Femur (tissue), 1 donor: ENCODE results near the gene TGIF1.
"Not testable (repeated sequence)": the region's sequence is repeated elsewhere in the genome, so short reads cannot be mapped to it uniquely, and the experiment has no call there.

Source experiments
- DNase-seq: peaks from one replicate; pipeline ENCODE4 v3.0.0-alpha.2; 2017

The TGIF1 gene

DNA sequence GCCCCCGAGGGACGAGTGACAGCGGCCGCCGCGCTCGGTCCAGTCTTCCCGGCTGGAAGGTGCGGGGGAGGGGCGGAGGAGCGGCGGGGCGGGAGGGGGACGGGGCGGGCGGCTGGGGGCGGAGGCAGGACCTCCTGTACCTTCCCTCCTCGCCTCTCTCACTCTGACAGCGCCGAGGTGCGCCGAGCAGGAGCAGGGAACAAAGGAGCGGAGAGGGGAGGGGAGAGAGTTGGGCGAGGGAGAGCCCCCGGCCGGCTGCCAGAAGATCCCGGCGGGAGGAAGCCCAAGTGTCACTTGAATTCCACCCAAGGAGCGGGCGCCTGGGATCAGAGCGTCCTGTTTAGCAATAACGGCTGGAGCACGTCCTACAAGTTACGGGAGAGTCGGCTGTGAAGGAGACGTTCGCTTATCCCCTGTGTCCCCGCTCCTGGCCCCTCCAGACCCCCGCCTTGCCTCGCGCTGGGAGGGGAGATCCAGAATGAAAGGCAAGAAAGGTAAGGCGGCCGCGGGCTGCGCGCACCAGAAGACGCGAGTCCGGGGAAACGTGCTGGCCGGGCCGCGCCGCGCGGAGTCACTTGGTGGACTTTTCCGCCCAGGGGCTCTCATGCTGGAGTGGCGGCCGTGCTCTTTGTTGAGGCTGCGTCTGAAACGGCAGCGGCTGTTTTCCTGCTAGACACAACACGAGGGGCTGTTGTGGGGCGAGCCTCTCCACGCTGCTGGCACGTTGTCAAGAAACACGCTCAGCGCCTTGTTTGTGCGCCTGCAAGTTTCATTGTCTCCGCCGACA, at the start of gene TGIF1:
Gene TGIF1 (plus strand): TSS at position 161 of the 787 bp plus-strand sequence. CDS start 318 bp downstream, at position 479.
- DNase-seq = peak; percentile 88

DNA sequence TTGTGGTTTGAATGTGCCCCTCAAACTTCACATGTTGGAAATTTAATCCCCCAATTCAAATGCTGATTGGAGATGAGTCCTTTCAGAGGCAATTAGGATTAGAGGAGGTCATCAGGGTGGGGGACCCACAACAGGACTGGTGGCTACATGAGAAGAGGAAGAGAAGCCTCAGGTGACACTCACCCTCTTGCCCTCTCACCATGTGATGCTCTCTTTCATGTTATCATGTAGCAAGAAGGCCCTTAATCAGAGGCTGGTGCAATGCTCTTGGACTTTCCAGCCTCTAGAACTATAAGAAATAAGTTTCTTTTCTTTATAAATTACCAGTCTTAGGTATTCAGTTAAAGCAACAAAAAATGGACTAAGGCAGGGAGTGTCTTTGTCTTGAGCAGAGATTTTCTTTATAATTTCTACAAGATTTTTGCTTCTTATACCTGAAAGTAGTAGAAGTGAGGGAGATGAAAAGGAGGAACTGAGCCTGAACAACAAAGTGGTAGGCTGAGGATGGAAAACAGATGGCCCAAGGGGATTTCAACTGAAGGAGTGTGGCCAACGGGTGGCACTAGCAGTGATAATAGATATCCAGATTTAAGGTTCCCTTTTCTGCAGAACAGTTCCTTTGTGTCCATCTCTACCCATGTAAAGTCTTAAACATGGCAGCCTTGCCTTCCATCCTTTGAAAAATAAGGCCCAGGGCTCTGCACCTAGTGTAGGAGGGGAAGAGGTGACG, 49.2 kb upstream of the TGIF1 start:
- no peak for DNase-seq

DNA sequence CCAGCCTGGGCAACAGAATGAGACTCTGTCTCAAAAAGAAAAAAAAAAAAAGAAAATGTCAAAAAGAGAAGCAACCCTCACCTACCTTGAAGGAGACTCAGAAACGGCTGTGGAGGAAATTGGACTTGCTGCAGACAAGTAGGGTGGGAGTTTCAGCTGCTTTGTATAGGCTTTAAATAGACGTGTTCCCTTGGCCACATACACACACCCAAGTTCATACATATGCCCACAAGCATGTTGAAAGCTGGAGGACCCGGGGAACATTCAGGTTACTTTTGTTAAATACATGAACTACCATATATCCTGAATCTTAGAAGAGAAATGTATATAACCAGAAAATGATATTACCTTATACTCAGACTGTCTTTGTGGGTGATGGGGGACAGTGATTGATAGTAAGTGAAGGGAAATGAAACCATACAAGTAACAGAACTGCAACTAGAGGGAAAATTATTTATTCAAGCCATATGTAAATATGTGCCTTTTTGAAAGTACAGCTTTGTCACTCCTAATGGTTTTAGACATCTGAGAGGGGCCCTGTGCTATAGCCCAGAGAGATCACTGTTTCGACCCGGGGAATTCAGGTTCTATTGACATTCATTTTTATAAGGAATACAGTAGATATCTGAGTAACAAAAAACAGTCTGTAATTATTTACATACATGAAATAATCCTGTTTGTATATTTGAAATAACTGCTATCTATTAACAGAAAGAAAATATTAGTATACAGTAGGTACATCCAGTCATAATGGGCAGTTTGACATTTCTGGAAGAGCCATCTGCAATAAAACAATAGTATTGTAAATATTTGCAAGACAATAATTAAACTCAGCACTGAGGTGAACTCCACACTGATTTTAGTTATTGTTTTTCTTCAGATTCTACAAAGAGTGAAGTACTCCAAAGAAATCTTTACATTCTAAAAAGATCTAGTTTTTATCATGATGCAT, 48.0 kb upstream of the TGIF1 start:
- DNase-seq = no peak

DNA sequence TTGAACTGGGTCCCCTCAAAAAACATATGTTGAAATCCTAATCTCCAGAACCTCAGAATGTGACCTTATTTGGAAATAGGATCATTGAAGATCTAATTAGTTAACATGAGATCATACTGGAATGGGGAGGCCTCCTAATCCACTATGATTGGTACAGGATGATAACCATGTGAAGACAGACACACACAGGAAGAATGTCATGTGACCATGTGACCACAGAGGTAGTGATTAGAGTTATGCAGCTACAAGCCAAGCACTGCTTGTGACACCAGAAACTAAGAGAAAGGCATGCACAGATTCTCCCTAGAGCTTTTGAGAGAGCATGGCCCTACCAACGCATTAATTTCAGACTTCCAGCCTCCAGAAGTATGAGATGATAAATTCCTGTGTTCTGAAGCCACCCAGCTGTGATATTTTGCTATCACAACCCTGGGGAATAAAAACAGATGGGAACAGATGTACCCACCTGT, 47.0 kb upstream of the TGIF1 start:
- no peak for DNase-seq

DNA sequence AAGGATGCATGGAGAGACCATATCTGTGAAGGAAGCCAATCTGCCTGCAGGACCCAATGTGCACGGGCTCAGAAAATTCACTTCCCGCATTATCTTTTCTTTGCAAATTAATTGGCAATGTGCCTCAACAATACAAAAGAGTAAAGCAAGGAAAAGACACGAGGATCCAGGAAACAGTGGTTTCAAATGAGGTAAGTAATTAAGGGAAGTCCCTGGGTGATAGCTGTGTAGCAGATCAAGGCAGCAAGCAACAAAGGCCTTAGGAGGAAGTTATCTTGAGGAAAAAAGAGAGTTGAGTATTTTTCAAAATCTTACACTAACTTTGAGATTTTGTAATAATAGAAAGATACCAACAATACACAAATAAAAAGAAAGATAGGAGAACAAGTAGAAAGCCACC, 44.3 kb upstream of the TGIF1 start:
- DNase-seq = no peak

DNA sequence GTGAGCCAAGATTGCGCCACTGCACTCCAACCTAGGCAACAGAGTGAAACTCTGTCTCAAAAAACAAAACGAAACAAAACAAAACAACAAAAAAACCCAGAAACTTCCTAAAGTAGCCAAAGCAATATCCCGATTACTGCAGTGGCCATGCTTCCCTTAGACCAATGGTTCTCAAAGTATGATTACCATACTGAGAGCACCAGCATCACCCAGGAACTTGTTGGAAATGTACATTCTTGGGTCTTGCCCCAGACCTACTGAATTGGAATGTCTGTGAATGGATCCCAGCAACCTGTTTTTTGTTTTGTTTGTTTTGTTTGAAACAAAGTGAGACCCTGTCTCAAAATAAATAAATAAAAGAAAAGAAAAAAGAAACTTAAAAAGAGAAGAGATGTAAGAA, 41.9 kb upstream of the TGIF1 start:
- no peak for DNase-seq

DNA sequence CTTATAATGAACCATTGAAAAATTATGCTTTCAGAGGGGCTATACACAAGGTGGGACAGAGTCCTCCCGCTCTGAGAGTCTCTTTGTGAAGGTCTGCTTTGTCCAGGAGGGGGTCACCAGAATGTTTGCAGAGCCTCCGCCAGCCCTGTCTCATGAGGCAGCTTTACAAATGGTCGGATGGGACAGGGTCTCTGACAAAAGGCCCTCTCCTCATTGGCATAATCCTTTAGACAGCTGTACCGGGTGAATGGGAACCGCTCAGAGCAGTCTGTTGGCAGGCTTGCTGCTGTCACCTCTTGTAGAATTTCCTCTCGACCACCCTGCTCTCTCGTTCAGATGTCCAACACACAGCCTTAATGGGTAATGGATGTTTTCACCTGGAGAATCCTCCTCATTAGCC, 40.2 kb upstream of the TGIF1 start:
- no peak for DNase-seq

DNA sequence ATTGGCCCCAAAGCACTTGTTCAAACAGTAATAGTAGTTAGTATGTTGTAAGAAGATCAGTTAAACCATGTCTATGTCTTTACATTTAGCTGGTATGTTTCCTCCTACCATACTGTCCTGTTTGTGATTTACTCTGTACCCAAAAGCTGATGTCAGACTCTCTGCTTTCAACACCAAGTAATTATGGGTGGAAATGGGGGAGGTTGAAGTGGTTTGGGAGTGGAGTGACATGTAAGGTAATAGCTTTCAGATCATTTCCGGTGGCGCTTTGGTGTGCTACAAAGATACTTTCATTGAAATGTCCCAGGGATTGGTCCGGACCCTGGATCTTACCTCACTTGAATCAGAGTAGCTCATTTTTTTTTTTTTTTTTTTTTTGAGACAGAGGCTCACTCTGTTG, 39.7 kb upstream of the TGIF1 start:
- no peak for DNase-seq

DNA sequence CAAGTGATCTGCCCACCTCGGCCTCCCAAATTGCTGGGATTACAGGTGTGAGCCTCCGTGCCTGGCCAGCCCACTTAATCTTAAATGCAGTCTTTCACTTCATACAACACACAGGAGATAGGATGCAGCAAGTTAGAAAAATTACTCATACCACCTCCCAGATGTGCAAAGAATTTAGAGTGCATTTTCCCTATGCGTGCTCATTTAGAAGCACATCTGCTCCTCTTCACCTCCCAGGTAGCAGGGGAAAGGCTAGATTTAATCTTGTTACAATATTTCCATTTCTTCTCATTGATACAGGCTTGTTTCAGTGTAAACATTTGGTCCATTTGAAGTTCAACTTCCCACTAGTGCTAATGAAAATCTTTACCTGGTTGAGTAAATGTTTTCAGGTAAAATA, 39.1 kb upstream of the TGIF1 start:
- not testable (repeated sequence) for DNase-seq

DNA sequence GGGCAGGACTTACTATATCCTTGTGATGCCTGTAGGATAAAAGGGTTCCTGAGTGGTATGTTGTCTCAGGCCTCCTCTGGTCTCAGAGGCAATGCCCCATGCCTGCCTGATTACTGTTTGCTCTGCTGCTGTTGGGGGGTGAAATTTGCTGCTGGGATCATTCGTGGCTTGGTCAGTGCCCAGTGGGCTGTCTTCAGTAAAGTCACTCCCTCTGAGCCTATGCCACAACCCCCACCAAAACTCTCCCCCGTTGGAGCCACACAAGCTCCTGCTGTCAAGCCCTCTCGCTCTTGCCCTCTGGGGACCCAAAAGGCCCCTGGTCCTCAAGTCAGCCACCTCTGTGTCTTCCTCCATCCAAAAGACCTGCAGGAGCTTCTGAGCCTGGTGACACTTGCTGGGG, 38.6 kb upstream of the TGIF1 start:
- DNase-seq = no peak

DNA sequence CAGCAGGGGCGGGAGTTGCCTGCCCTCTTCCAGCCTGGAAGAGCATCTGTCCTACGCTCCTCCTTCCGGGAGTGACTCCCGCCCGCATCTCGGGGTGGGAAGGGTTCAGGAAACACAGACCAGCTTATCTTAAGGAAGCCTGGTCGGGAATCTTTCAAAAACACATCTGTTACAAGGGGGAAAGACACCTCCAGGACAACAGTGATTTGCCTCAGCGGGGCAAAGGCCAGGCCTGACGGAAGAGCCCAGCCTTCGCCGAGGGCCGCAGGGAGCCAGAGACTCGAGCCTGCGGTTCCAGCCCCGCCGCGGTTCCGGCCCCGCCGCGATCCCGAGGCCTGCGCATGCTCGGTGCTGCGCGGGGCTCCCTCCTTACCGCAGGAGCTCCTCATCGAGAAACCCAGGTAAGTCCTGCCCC, 38.1 kb upstream of the TGIF1 start:
- peak; percentile 28 for DNase-seq

DNA sequence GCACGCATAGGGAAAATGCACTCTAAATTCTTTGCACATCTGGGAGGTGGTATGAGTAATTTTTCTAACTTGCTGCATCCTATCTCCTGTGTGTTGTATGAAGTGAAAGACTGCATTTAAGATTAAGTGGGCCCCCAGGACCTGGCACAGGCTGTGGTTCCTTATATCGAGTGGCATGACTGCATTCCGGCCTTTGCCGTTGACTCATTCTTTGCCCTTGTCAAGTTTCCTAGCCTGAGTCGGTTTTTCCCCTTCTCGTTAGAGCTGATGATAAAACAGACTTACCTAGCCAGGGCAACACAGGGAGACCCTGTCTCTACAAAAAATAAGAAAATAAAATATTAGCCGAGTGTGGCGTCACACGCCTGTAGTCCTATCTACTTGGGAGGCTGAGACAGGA, 37.4 kb upstream of the TGIF1 start:
- not testable (repeated sequence) for DNase-seq

DNA sequence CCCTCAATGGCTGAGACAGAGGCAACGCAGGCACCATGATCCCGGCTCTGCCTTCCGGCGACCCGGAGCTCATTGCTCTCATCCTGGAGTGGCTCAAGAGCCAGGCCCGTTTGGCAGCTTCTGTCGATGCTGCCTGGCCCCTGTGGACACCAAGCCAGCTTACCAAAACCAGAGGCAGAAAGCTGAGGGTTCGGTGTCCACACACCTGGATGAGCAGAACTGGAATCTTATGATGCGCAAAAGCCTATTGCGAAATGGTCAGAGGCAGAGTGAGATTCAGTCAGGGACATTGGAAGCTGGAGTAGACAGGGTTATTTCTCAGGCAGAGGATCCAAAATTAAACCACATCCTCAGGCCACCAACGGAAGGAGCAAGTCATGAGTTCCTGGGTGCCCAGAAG, 34.9 kb upstream of the TGIF1 start:
- DNase-seq = no peak

DNA sequence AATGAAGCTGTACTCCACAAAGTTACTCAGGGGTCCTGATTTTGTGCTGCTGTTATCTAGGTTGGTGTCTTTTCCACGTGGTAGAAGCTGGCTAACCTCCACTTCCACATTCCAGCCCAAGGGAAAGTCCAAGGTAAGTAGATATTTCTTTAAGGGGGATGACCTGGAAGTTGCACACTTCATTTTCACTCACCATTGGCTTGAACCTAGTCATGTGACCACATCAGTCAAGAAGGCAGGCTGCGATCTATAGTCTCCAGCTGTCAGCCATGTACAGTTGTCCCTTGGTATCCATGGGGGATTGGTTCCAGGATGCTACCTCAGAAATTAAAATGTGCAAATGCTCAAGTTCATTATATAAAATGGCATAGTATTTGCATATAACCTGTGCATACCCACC, 31.9 kb upstream of the TGIF1 start:
- DNase-seq = no peak

DNA sequence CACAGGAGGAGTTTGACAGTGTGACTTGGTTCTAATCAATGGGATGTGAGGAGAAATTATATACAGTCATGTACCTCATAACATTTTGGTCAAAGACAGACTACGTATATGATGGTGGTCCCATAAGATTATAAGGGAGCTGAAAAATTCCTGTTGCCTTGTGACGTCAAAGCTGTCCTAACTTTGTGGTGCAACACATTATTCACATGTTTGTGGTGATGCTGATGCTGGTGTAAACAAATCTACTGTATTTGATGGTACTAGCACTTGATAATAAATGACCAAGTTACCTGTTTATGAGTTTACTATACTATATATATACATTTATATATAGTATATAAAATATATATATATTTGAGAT, 29.1 kb upstream of the TGIF1 start:
- DNase-seq = no peak

DNA sequence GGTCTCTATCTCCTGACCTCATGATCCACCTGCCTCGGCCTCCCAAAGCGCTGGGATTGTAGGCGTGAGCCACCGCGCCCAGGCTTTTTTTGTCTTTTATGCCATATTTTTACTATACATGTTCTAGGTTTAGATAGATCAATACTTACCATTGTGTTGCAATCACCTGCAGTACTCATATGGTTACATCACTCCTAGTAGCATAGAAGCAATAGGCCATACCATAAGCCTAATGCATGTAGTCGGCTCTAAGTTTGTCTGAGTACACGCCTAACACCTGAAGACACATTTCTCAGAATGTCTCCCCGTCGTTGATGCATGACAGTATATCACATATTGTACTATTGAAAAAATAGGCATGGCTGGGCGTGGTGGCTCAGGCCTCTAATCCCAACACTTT, 27.1 kb upstream of the TGIF1 start:
- no peak for DNase-seq

DNA sequence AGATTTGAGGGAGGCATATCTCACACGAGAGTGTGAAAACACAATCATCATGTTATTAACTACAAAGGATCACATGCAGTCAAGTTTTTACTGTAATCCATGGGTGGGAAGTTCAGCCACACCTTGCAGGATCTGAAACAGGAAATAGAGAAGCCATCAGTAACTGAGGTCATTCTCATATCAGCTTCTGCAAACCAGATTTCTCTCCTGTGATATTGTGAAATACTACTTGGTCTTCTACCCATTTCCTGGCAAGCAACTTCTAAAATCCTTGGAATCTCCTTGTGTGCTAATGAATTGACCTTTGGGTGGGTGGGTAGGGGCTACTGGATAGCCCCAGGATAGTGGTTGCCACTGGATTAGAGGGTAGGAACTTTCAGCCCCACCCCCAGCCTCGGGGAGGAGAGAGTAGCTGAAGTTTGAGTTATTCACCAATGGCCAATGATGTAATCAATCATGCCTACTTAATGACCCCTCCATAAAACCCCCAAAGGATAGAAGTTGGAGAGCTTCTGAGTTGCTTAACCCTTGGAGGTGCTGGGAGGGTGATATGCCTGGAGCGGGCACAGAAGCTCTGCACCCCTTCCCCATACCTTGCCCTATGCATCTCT, 25.6 kb upstream of the TGIF1 start:
- no peak for DNase-seq

DNA sequence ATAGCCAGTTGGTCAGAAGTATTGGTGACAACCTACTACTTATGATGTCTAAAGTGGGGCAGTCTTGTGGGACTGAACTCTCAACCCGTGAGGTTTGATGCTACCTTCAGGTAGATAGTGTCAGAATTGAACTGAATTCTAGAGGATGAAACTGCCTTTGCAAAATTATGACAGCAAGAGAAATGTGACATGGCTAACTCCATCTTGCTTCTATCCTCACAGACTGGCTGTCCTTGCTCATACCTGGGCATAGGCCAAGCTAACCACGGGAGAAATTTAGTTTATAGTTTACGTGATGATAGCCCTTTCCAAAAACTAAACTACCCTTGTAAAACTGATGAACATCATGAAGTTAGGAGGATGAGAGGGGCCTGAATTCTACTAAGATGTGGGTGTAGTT, 24.9 kb upstream of the TGIF1 start:
- DNase-seq = no peak

DNA sequence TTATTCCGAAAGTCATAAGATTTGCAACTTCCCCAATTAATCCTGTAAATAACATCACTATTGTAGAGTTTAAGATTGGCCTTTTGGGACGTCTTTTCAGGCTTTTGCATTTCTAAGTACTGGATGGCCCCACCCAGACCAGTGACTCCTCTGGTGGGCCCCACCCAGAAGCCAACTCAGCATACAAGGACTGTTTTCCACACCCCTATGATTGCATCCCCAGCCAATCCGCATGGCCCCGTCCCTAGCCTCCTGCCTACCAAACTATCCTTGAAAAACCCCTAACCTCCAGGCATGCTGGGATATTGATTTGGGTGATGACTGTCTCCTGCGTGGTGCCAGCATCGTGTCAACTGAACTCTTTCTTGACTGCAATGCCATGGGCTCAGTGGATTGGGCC, 24.5 kb upstream of the TGIF1 start:
- DNase-seq = no peak

DNA sequence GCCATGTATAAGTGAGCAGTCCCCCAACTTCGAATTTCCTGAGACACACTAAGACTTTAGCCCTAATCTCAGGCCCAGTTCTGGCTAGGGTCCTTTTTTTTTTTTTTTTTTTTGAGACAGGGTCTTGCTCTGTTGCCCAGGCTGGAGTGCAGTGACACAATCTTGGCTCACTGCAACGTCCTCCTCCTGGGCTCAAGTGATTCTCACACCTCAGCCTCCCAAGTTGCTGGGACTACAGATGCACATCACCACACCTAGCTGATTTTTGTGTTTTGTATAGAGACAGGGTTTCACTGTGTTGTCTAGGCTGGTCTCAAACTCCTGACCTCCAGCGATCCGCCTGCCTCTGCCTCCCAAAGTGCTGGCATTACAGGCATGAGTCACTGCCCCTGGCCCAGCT, 23.9 kb upstream of the TGIF1 start:
- no peak for DNase-seq

DNA sequence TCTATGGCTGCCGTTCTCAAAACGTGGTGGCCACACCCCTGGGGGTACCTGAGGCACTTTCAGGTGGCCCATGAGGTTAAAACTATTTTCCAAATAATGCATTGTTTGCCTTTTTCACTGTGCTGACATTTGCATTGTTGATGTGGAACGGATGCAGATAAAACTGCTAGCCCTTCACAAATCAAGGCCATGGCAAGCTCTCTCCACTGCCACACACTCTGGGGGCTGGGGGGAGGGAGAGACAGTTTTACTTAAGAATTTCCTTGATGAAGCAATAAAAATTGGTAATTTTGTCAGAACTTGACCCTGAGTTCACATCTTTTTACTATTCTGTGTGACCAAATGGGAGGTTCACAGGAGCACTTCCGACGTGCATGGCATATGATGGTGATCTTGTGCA, 22.0 kb upstream of the TGIF1 start:
- DNase-seq = no peak

DNA sequence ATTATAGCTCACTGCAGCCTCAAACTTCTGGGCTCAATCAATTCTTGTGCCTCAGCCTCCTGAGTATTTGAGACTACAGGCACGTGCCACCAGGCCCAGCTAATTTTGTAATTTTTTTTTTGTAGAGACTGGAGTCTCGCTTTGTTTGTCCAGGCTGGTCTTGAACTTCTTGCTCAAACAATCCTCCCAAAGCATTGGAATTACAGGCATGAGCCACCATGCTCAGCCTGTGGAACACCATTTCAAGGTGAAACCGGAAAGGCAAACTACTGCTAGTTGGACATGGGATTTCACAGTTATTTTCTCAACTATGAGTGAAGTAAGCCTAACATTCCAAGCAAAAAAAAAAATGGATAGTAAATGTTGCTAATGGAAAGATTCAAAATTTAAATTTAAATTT, 20.9 kb upstream of the TGIF1 start:
- DNase-seq = no peak

DNA sequence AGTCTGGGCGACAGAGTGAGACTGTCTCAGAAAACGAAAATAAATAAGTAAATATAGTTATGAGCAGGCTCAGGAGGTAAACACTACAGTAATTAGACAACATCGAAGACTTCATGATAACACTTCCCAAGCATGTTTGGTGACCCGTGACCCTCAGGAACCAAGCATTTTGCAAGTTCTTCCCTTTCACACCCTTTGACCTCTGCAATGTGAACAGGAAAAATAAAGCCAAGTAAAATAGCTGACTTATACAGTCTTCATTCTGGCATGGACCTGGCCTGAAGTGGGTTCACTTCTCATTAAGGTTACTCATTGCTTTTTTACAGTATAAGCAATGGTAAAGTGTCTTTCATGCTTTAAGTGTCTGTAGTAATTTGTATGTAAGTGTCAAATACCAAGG, 15.3 kb upstream of the TGIF1 start:
- DNase-seq = no peak
